A549 (cell line): ENCODE data around the gene GATA6. TPM values are rescaled to one million over a fixed set of nuclear protein-coding genes. Genes with fewer than 3 reads are reported as not detected.

Experiments used
- ATAC-seq, 2 experiments: fragments of 200-7000 bp in 1 of 2; fragments of >200 bp in 1 of 2; cut with Nextera tagmentation in 1 of 2; cut with Tn5 transposase in 1 of 2; 3 replicates each; pipeline versions ENCODE4 v1.8.0 to v1.9.1; 2018 to 2020; ENCODE audit warnings: mild to moderate bottlenecking in 1 of 2, moderate library complexity in 1 of 2
- CTCF ChIA-PET: fragments of 300-600 bp; sonication (Branson Sonifier 250); formaldehyde crosslinking; extraction: SDS; loops from one replicate; lab custom pipeline; 2021; ENCODE audit warnings: antibody characterized with exemption, inconsistent platforms; lab: Yijun Ruan, JAX
- POLR2A ChIA-PET: fragments of 350-600 bp; formaldehyde crosslinking; extraction: SDS; loops from one replicate; lab custom pipeline; 2021; ENCODE audit warnings: antibody characterized with exemption, inconsistent platforms; lab: Yijun Ruan, JAX
- DNase-seq, 2 experiments: peaks; one replicate each; pipeline versions ENCODE4 v3.0.0 to v3.0.0-alpha.2; 2011 to 2016; ENCODE audit warnings: low read depth in 1 of 2, low spot score in 1 of 2
- FAIRE-seq: peaks from 2 replicates; lab custom pipeline; 2011; peaks lifted over from hg19 to GRCh38; lab: Jason Lieb, UNC
- H3K27ac ChIP-seq, 2 experiments: fragments of >200 bp; sonication (Bioruptor Twin); formaldehyde crosslinking; 3 replicates each; pipeline ENCODE4 v1.5.1; 2016 to 2017
- H3K4me1 ChIP-seq: fragments of >200 bp; sonication (Bioruptor Twin); formaldehyde crosslinking; 3 replicates; pipeline ENCODE4 v1.6.1; 2016
- H3K4me2 ChIP-seq: fragments of >200 bp; sonication (Bioruptor Twin); formaldehyde crosslinking; 3 replicates; pipeline ENCODE4 v1.6.1; 2016
- H3K4me3 ChIP-seq: fragments of >200 bp; sonication (Bioruptor Twin); formaldehyde crosslinking; 3 replicates; pipeline ENCODE4 v1.5.1; 2016
- H3K9me3 ChIP-seq: fragments of >200 bp; sonication (Bioruptor Twin); formaldehyde crosslinking; 3 replicates; pipeline ENCODE4 v1.6.1; 2016
- CBX2 ChIP-seq: fragments of 200-600 bp; sonication (generic); IDR thresholded peaks from 2 replicates; pipeline ENCODE4 v1.6.1; 2016; ENCODE audit warnings: low read depth, mild to moderate bottlenecking, borderline replicate concordance
- CEBPB ChIP-seq, 2 experiments: fragments of >200 bp in 1 of 2; sonication (Bioruptor Twin) in 1 of 2; formaldehyde crosslinking in 1 of 2; IDR thresholded peaks; 2 replicates each; pipeline ENCODE4 v1.6.1; 2012 to 2016
- CHD4 ChIP-seq: fragments of 200-600 bp; sonication (generic); IDR thresholded peaks from 2 replicates; pipeline ENCODE4 v1.6.1; 2016; ENCODE audit warnings: antibody characterized with exemption, mild to moderate bottlenecking, borderline replicate concordance
- FOSB ChIP-seq: fragments of 250-450 bp; sonication (Bioruptor Pico); IDR thresholded peaks from 2 replicates; pipeline ENCODE4 v1.5.0; 2020; ENCODE audit warnings: mild to moderate bottlenecking, moderate library complexity
- FOXS1 ChIP-seq: fragments of 250-450 bp; sonication (Bioruptor Pico); IDR thresholded peaks from 2 replicates; pipeline ENCODE4 v1.5.0; 2020; ENCODE audit warnings: mild to moderate bottlenecking, moderate library complexity
- HEYL ChIP-seq: fragments of 250-450 bp; sonication (Bioruptor Pico); IDR thresholded peaks from 2 replicates; pipeline ENCODE4 v1.8.0; 2021; ENCODE audit warnings: mild to moderate bottlenecking, moderate library complexity
- HOXB13 ChIP-seq: fragments of 250-450 bp; sonication (Bioruptor Pico); IDR thresholded peaks from 2 replicates; pipeline ENCODE4 v1.5.0; 2020; ENCODE audit warnings: low read depth, mild to moderate bottlenecking, moderate library complexity
- HOXB5 ChIP-seq: fragments of 250-450 bp; sonication (Bioruptor Pico); IDR thresholded peaks from 2 replicates; pipeline ENCODE4 v1.5.0; 2020; ENCODE audit warnings: mild to moderate bottlenecking, moderate library complexity
- JUN ChIP-seq, 2 experiments: fragments of >200 bp; sonication (Bioruptor Twin); formaldehyde crosslinking; IDR thresholded peaks; 2 replicates in 1 of 2; 3 replicates in 1 of 2; pipeline ENCODE4 v1.6.1; 2016 to 2017
- KDM5A ChIP-seq: fragments of 200-600 bp; sonication (generic); IDR thresholded peaks from 2 replicates; pipeline ENCODE4 v1.6.1; 2016; ENCODE audit warnings: antibody characterized with exemption, mild to moderate bottlenecking
- MYC ChIP-seq: IDR thresholded peaks from 2 replicates; pipeline ENCODE4 v1.6.1; 2012; ENCODE audit warnings: mild to moderate bottlenecking, inconsistent platforms, low read length, improper control_type of control experiment, borderline replicate concordance
- NR3C1 ChIP-seq: fragments of >200 bp; sonication (Bioruptor Twin); formaldehyde crosslinking; IDR thresholded peaks from 3 replicates; pipeline ENCODE4 v1.6.1; 2017
- POLR2AphosphoS2 ChIP-seq: conservative IDR thresholded peaks from 2 replicates; pipeline ENCODE4 v1.6.1; 2012; ENCODE audit warnings: low read length, improper control_type of control experiment, inconsistent platforms
- RAD21 ChIP-seq, 2 experiments: fragments of >200 bp in 1 of 2; sonication (Bioruptor Twin) in 1 of 2; formaldehyde crosslinking in 1 of 2; IDR thresholded peaks in 1 of 2; conservative IDR thresholded peaks in 1 of 2; 2 replicates in 1 of 2; 3 replicates in 1 of 2; pipeline ENCODE4 v1.6.1; 2012 to 2018; ENCODE audit warnings: inconsistent platforms in 1 of 2
- RARB ChIP-seq: fragments of 250-450 bp; sonication (Bioruptor Pico); IDR thresholded peaks from 2 replicates; pipeline ENCODE4 v1.8.0; 2021; ENCODE audit warnings: mild to moderate bottlenecking, moderate library complexity
- RFX5 ChIP-seq: fragments of 450-650 bp; IDR thresholded peaks from 2 replicates; pipeline ENCODE4 v1.7.1; 2014; ENCODE audit warnings: antibody characterized with exemption, mild to moderate bottlenecking, moderate library complexity
- RNF2 ChIP-seq: fragments of 200-600 bp; sonication (generic); IDR thresholded peaks from 2 replicates; pipeline ENCODE4 v1.6.1; 2016; ENCODE audit warnings: low read depth, mild to moderate bottlenecking, antibody characterized with exemption, moderate library complexity, borderline replicate concordance
- SREBF2 ChIP-seq: fragments of 450-650 bp; IDR thresholded peaks from 2 replicates; pipeline ENCODE4 v1.6.1; 2014; ENCODE audit warnings: mild to moderate bottlenecking, moderate library complexity
- TP53 ChIP-seq: fragments of 250-450 bp; sonication (Bioruptor Pico); IDR thresholded peaks from 2 replicates; pipeline ENCODE4 v1.5.0; 2021; ENCODE audit warnings: mild to moderate bottlenecking, moderate library complexity
- ZC3H11A ChIP-seq: fragments of 450-650 bp; IDR thresholded peaks from 2 replicates; pipeline ENCODE4 v1.6.1; 2014; ENCODE audit warnings: antibody characterized with exemption, mild to moderate bottlenecking
- ZNF302 ChIP-seq: fragments of 250-450 bp; sonication (Bioruptor Pico); IDR thresholded peaks from 2 replicates; pipeline ENCODE4 v1.9.0; 2021; ENCODE audit warnings: inconsistent platforms, mild to moderate bottlenecking, moderate library complexity
- WGBS: methylation state at CpG from one replicate; pipeline ENCODE4 v1.1.6; 2017; ENCODE audit errors: missing lambda C conversion rate; 5-methylcytosine and 5-hydroxymethylcytosine counted together
- polyA plus RNA-seq, 4 experiments: library from polyadenylated mRNA; depleted of rRNA in 3 of 4; stranded (reverse); fragments of >200 nt; fragmentation: RNase III in 1 of 4; extraction: RNeasy Plus Mini Kit Qiagen cat#74134 plus additional on column Dnase treatment in 1 of 4; gene quantifications; 2 replicates in 3 of 4; 3 replicates in 1 of 4; pipeline ENCODE4 v1.2.3, GENCODE V29; 2011 to 2017
- TF ChIP-seq, protein P1 (sequence below): fragments of 150-350 bp; IDR thresholded peaks from 2 replicates; pipeline ENCODE4 v1.6.1; 2014; ENCODE audit warnings: low read depth, mild to moderate bottlenecking, low read length
- TF ChIP-seq, protein P2 (sequence below): fragments of >200 bp; sonication (Bioruptor Twin); formaldehyde crosslinking; IDR thresholded peaks from 3 replicates; pipeline ENCODE4 v1.5.1; 2016
- TF ChIP-seq, protein P3 (sequence below): IDR thresholded peaks from 2 replicates; pipeline ENCODE4 v1.6.1; 2012; ENCODE audit warnings: low read depth, borderline replicate concordance
- TF ChIP-seq, protein P4 (sequence below): IDR thresholded peaks from 2 replicates; pipeline ENCODE4 v1.6.1; 2012
- TF ChIP-seq, protein P5 (sequence below): fragments of >200 bp; sonication (Bioruptor Twin); formaldehyde crosslinking; IDR thresholded peaks from 3 replicates; pipeline ENCODE4 v1.6.1; 2016

Gene GATA6
- polyA plus RNA-seq, 2 of the 4 experiments (the other 2 are of a cell fraction) = 1.2 to 1.3 TPM

DNA sequence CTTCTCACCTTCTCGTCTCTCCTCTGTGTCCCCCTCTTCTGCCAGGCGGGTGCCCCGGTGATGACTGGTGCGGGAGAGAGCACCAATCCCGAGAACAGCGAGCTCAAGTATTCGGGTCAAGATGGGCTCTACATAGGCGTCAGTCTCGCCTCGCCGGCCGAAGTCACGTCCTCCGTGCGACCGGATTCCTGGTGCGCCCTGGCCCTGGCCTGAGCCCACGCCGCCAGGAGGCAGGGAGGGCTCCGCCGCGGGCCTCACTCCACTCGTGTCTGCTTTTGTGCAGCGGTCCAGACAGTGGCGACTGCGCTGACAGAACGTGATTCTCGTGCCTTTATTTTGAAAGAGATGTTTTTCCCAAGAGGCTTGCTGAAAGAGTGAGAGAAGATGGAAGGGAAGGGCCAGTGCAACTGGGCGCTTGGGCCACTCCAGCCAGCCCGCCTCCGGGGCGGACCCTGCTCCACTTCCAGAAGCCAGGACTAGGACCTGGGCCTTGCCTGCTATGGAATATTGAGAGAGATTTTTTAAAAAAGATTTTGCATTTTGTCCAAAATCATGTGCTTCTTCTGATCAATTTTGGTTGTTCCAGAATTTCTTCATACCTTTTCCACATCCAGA is 31.3 kb downstream of the GATA6 start:
- FAIRE-seq (no peak), ATAC-seq (no peak), DNase-seq (no peak)
- TF ChIP-seq CEBPB (IDR thresholded peaks at IDR 0.05) (no peak), TP53 (CRISPR knock-in tag) (no peak), JUN (IDR thresholded peaks at IDR 0.05) (no peak), CHD4 (no peak), RNF2 (no peak), CBX2 (no peak), MYC (no peak), HOXB13 (CRISPR knock-in tag) (no peak), NR3C1 (no peak)
- TF ChIP-seq, protein P1, sequence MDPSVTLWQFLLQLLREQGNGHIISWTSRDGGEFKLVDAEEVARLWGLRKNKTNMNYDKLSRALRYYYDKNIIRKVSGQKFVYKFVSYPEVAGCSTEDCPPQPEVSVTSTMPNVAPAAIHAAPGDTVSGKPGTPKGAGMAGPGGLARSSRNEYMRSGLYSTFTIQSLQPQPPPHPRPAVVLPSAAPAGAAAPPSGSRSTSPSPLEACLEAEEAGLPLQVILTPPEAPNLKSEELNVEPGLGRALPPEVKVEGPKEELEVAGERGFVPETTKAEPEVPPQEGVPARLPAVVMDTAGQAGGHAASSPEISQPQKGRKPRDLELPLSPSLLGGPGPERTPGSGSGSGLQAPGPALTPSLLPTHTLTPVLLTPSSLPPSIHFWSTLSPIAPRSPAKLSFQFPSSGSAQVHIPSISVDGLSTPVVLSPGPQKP = no peak
- TF ChIP-seq, protein P2, sequence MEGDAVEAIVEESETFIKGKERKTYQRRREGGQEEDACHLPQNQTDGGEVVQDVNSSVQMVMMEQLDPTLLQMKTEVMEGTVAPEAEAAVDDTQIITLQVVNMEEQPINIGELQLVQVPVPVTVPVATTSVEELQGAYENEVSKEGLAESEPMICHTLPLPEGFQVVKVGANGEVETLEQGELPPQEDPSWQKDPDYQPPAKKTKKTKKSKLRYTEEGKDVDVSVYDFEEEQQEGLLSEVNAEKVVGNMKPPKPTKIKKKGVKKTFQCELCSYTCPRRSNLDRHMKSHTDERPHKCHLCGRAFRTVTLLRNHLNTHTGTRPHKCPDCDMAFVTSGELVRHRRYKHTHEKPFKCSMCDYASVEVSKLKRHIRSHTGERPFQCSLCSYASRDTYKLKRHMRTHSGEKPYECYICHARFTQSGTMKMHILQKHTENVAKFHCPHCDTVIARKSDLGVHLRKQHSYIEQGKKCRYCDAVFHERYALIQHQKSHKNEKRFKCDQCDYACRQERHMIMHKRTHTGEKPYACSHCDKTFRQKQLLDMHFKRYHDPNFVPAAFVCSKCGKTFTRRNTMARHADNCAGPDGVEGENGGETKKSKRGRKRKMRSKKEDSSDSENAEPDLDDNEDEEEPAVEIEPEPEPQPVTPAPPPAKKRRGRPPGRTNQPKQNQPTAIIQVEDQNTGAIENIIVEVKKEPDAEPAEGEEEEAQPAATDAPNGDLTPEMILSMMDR = no peak
- TF ChIP-seq, protein P3, sequence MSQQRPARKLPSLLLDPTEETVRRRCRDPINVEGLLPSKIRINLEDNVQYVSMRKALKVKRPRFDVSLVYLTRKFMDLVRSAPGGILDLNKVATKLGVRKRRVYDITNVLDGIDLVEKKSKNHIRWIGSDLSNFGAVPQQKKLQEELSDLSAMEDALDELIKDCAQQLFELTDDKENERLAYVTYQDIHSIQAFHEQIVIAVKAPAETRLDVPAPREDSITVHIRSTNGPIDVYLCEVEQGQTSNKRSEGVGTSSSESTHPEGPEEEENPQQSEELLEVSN = no peak
- H3K4me2 ChIP-seq = no peak overlapping the region
- CTCF ChIA-PET = interaction anchor here (1.0 to 1.1 kb wide), 2 partner anchors 9 to 14 kb away, joined by 3 read pairs; no protein-coding TSS in a partner anchor
- no peaks in the 10 kb centered on the region for H3K9me3 ChIP-seq
- H3K27ac ChIP-seq = no peak overlapping the region
- 89% methylated on average over 21 of the region's 32 CpGs for WGBS
- H3K4me1 ChIP-seq = no peaks in the 10 kb centered on the region
- H3K4me3 ChIP-seq = no peak overlapping the region
- POLR2A ChIA-PET = no interaction called here

DNA sequence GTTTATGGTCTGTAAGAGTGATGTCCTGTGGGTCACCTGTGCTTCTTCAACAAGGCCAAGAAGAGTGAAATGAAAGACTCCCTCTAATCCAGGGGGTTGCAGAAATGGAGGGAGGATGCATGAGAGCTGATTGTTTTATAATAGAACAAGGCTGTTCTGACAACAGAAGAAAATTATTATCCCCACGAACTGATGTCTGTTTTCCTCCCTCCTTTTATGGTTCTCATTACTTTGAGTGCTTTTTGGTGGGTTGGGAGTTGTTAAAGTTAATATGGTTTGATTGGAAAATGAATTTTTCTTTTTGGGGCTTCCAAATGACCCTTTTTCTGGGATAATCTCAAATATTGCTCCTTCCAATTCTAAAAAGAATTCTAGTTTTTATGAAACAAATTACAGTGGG is 33.6 kb downstream of the GATA6 start:
- POLR2A ChIA-PET = no interaction called here
- ATAC-seq = no peak

More for the DNA sequence above, 33.6 kb downstream of the GATA6 start:
- no peak for DNase-seq
- Histone ChIP-seq H3K4me3 (no peak overlapping the region), H3K27ac (no peak overlapping the region), H3K4me2 (no peak overlapping the region), H3K9me3 (no peaks in the 10 kb centered on the region), H3K4me1 (no peaks in the 10 kb centered on the region)
- CTCF ChIA-PET = no interaction called here
- TF ChIP-seq RFX5 (no peak), NR3C1 (no peak), FOSB (CRISPR knock-in tag) (no peak), CEBPB (IDR thresholded peaks at IDR 0.05) (no peak), HOXB5 (CRISPR knock-in tag) (no peak), CHD4 (no peak), MYC (no peak), FOXS1 (CRISPR knock-in tag) (no peak), TP53 (CRISPR knock-in tag) (no peak), ZC3H11A (no peak), ZNF302 (CRISPR knock-in tag) (no peak), HEYL (no peak), RAD21 (conservative IDR thresholded peaks at IDR 0.05 in 1 of 2, IDR thresholded peaks at IDR 0.05 in 1 of 2) (no peak), POLR2AphosphoS2 (no peak), SREBF2 (no peak), KDM5A (no peak), RARB (CRISPR knock-in tag) (no peak)
- TF ChIP-seq, protein P4, sequence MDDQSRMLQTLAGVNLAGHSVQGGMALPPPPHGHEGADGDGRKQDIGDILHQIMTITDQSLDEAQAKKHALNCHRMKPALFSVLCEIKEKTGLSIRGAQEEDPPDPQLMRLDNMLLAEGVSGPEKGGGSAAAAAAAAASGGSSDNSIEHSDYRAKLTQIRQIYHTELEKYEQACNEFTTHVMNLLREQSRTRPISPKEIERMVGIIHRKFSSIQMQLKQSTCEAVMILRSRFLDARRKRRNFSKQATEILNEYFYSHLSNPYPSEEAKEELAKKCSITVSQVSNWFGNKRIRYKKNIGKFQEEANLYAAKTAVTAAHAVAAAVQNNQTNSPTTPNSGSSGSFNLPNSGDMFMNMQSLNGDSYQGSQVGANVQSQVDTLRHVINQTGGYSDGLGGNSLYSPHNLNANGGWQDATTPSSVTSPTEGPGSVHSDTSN = no peak
- TF ChIP-seq, protein P5, sequence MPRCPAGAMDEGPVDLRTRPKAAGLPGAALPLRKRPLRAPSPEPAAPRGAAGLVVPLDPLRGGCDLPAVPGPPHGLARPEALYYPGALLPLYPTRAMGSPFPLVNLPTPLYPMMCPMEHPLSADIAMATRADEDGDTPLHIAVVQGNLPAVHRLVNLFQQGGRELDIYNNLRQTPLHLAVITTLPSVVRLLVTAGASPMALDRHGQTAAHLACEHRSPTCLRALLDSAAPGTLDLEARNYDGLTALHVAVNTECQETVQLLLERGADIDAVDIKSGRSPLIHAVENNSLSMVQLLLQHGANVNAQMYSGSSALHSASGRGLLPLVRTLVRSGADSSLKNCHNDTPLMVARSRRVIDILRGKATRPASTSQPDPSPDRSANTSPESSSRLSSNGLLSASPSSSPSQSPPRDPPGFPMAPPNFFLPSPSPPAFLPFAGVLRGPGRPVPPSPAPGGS = no peak
- WGBS = 39% methylated on average over 1 of the region's 1 CpG
- no peak for FAIRE-seq
